Upper lobe of left lung (tissue), 4 donors: Measurements from ENCODE around the gene ZNF594.
"Not testable (repeated sequence)": the region's sequence is repeated elsewhere in the genome, so short reads cannot be mapped to it uniquely, and the experiment has no call there.

ENCODE experiments used
- CTCF ChIP-seq, 6 experiments: fragments of 450-650 bp in 4 of 6; fragments of 200-600 bp in 2 of 6; sonication (generic) in 2 of 6; IDR thresholded peaks; one replicate each; pipeline ENCODE4 v1.5.1; 2016 to 2019; ENCODE audit warnings: antibody characterized with exemption in 6 of 6
- POLR2A ChIP-seq, 4 donors: fragments of 450-650 bp; IDR thresholded peaks; one replicate each; pipeline ENCODE4 v1.5.1; 2016 to 2017; ENCODE audit warnings: antibody characterized with exemption in 4 of 4, mild to moderate bottlenecking in 2 of 4

GRCh38 chr17:5135131-5135712 lies 56.4 kb downstream of the ZNF594 start:
- not testable (repeated sequence) for TF ChIP-seq CTCF, POLR2A (IDR thresholded peaks at IDR 0.05)
